Karpas-422 (cell line): Measurements from ENCODE around the gene SORBS1. TPM values are rescaled to one million over a fixed set of nuclear protein-coding genes. Genes with fewer than 3 reads are reported as not detected.
"Not testable (repeated sequence)": the region's sequence is repeated elsewhere in the genome, so short reads cannot be mapped to it uniquely, and the experiment has no call there.

Source experiments
- DNase-seq: peaks from one replicate; pipeline ENCODE4 v3.0.0-alpha.2; 2015
- H2AFZ ChIP-seq: fragments of 200-600 bp; sonication (generic); 2 replicates; pipeline ENCODE4 v1.6.1; 2014; ENCODE audit warnings: antibody characterized with exemption, low read length, mixed read lengths
- H3K27ac ChIP-seq: fragments of 200-600 bp; sonication (generic); 2 replicates; pipeline ENCODE4 v1.5.1; 2014; ENCODE audit warnings: mild to moderate bottlenecking, low read length, moderate library complexity
- H3K27me3 ChIP-seq: fragments of 200-600 bp; sonication (generic); 2 replicates; pipeline ENCODE4 v1.6.1; 2014; ENCODE audit warnings: low read length, mixed read lengths
- H3K36me3 ChIP-seq: fragments of 200-600 bp; sonication (generic); 2 replicates; pipeline ENCODE4 v1.6.1; 2014; ENCODE audit warnings: low read length, mixed read lengths; ENCODE audit not compliant: insufficient read depth
- H3K4me1 ChIP-seq: fragments of 200-600 bp; sonication (generic); 2 replicates; pipeline ENCODE4 v1.6.1; 2014; ENCODE audit warnings: mild to moderate bottlenecking, low read length, mixed read lengths
- H3K4me2 ChIP-seq: fragments of 200-600 bp; sonication (generic); 2 replicates; pipeline ENCODE4 v1.6.1; 2014; ENCODE audit warnings: low read length, low read depth, mild to moderate bottlenecking; ENCODE audit not compliant: poor library complexity, severe bottlenecking
- H3K4me3 ChIP-seq: fragments of 200-600 bp; sonication (generic); 2 replicates; pipeline ENCODE4 v1.5.1; 2014; ENCODE audit warnings: mild to moderate bottlenecking, antibody characterized with exemption, low read length, mixed read lengths
- H3K79me2 ChIP-seq: fragments of 200-600 bp; sonication (generic); 2 replicates; pipeline ENCODE4 v1.6.1; 2014; ENCODE audit warnings: mild to moderate bottlenecking, low read length, mixed read lengths
- H3K9ac ChIP-seq: fragments of 200-600 bp; sonication (generic); 2 replicates; pipeline ENCODE4 v1.6.0; 2014; ENCODE audit warnings: low read length
- H3K9me2 ChIP-seq: fragments of 200-600 bp; sonication (generic), shearing (Covaris generic); replicated peaks from 2 replicates; pipeline ENCODE4 v1.6.0; 2014; ENCODE audit warnings: mild to moderate bottlenecking, low read length, moderate library complexity; ENCODE audit not compliant: insufficient read depth
- H3K9me3 ChIP-seq: fragments of 300-700, 200-600 bp; sonication (generic); 2 replicates; pipeline ENCODE4 v1.6.1; 2014; ENCODE audit warnings: low read length, mixed read lengths
- H4K20me1 ChIP-seq: fragments of 200-600 bp; sonication (generic); 2 replicates; pipeline ENCODE4 v1.6.1; 2014; ENCODE audit warnings: mild to moderate bottlenecking, antibody characterized with exemption, low read length, low read depth; ENCODE audit not compliant: insufficient read depth
- total RNA-seq: library from RNA; depleted of rRNA; stranded (reverse); fragments of >200 nt; shearing (Covaris generic); gene quantifications from 2 replicates; pipeline ENCODE4 v1.2.3, GENCODE V29; 2014; ENCODE audit warnings: low replicate concordance

The SORBS1 gene
- total RNA-seq, 1 experiment from 2014 or later, result 0.15 TPM

GRCh38 chr10:95350219-95350829 is 210.8 kb downstream of the SORBS1 start:
- Histone ChIP-seq H3K4me2 (no peak overlapping the region), H3K27ac (no peak overlapping the region), H3K9me2 (no peaks in the 10 kb centered on the region), H3K4me1 (no peaks in the 10 kb centered on the region), H3K36me3 (no peaks in the 10 kb centered on the region), H3K9me3 (no peaks in the 10 kb centered on the region), H4K20me1 (no peaks in the 10 kb centered on the region), H3K9ac (no peak overlapping the region), H2AFZ (no peak overlapping the region), H3K27me3 (no peaks in the 10 kb centered on the region), H3K79me2 (no peaks in the 10 kb centered on the region), H3K4me3 (no peak overlapping the region)
- no peak for DNase-seq

- H3K79me2 ChIP-seq, result not testable (repeated sequence)
Observed at GRCh38 chr10:95347402-95347766, 213.8 kb downstream of the SORBS1 start.

DNA sequence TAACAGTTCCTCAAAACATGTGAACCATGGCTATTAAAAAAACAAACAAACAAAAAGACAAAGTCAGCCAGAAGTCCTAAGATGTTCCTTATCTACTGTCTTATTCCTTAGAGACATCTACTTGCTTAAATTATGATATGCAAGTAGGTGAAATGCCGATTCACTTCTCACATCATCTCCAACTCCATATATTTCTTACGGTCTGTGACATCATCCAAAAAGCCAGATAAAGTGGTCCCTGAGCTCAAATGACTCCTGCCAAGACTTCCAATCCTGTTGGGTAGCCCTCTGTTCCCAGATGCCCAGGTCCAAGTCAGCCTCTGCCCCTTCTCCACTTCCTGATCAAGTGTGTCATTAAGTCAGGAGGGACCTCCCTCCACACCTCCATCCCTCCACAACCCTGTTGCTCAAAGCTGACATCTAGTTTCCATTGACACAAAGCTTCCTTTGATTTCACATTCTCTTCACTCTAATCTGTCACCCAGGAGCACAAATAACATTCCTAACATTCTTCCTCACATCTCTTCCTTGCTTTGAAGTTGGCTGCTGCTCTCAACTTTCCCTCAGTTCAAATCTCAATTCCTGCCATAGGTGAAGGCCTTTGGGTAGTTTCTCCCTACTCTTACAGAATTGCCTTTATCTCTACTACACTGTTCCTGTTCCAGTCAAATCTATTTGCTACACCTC is 214.3 kb downstream of the SORBS1 start:
- no peak overlapping the region for H2AFZ ChIP-seq
- no peak overlapping the region for H3K27ac ChIP-seq
- no peaks in the 10 kb centered on the region for H4K20me1 ChIP-seq
- H3K9ac ChIP-seq, result no peak overlapping the region
- no peak overlapping the region for H3K4me2 ChIP-seq
- no peak overlapping the region for H3K4me3 ChIP-seq
- no peaks in the 10 kb centered on the region for H3K27me3 ChIP-seq
- H3K4me1 ChIP-seq, result no peaks in the 10 kb centered on the region
- no peaks in the 10 kb centered on the region for H3K9me2 ChIP-seq
- no peaks in the 10 kb centered on the region for H3K9me3 ChIP-seq
- DNase-seq, result no peak
- H3K36me3 ChIP-seq, result no peaks in the 10 kb centered on the region
- no peaks in the 10 kb centered on the region for H3K79me2 ChIP-seq

More at GRCh38 chr10:95347402-95347766, 213.8 kb downstream of the SORBS1 start:
- not testable (repeated sequence) for H3K9me3 ChIP-seq, H3K4me1 ChIP-seq, H3K9me2 ChIP-seq, H3K4me2 ChIP-seq, H2AFZ ChIP-seq, DNase-seq, H3K36me3 ChIP-seq, H3K27ac ChIP-seq, H3K27me3 ChIP-seq, H3K9ac ChIP-seq, H3K4me3 ChIP-seq, H4K20me1 ChIP-seq

DNA sequence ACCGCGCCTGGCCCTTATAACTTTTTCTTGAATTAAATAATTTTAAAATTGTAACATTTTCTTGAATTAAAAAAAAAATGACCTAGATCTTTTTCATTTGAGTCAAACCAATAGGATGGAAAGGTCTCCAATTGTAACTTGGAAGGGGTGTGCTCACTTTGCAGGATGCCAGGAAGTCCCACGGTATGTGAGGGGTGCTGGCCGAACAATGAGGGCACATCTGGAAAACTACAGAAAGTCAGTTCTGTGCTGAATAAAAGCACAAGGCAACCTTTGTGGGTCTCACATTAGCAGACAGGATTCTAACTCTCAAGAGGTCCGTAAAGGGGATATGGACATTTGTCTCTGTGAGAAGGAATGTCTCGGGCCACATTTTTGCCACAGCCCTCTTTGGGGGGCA is 217.6 kb downstream of the SORBS1 start:
- Histone ChIP-seq H3K4me2 (no peak overlapping the region), H3K27ac (no peak overlapping the region), H3K9me2 (no peaks in the 10 kb centered on the region), H3K27me3 (no peaks in the 10 kb centered on the region), H3K9me3 (no peaks in the 10 kb centered on the region), H3K4me3 (no peak overlapping the region), H3K36me3 (no peaks in the 10 kb centered on the region), H2AFZ (no peak overlapping the region), H3K79me2 (no peaks in the 10 kb centered on the region), H3K4me1 (no peaks in the 10 kb centered on the region), H4K20me1 (no peaks in the 10 kb centered on the region), H3K9ac (no peak overlapping the region)
- no peak for DNase-seq

GRCh38 chr10:95341716-95342130 is 219.4 kb downstream of the SORBS1 start:
- Histone ChIP-seq H3K4me3 (no peak overlapping the region), H3K9me2 (no peaks in the 10 kb centered on the region), H3K27me3 (no peaks in the 10 kb centered on the region), H2AFZ (no peak overlapping the region), H3K79me2 (no peaks in the 10 kb centered on the region), H3K9ac (no peak overlapping the region), H3K4me2 (no peak overlapping the region), H3K36me3 (no peaks in the 10 kb centered on the region), H3K27ac (no peak overlapping the region), H3K4me1 (no peaks in the 10 kb centered on the region), H4K20me1 (no peaks in the 10 kb centered on the region), H3K9me3 (no peaks in the 10 kb centered on the region)
- no peak for DNase-seq

GRCh38 chr10:95339863-95340262 is 221.3 kb downstream of the SORBS1 start:
- no peaks in the 10 kb centered on the region for H3K9me3 ChIP-seq
- no peaks in the 10 kb centered on the region for H3K36me3 ChIP-seq
- no peak overlapping the region for H3K9ac ChIP-seq
- H3K27ac ChIP-seq, result no peak overlapping the region
- no peak overlapping the region for H2AFZ ChIP-seq
- H3K9me2 ChIP-seq, result no peaks in the 10 kb centered on the region
- no peaks in the 10 kb centered on the region for H3K4me1 ChIP-seq
- no peaks in the 10 kb centered on the region for H3K27me3 ChIP-seq
- no peaks in the 10 kb centered on the region for H4K20me1 ChIP-seq
- no peak overlapping the region for H3K4me3 ChIP-seq
- H3K79me2 ChIP-seq, result no peaks in the 10 kb centered on the region
- DNase-seq, result no peak
- H3K4me2 ChIP-seq, result no peak overlapping the region

- no peak overlapping the region for H3K4me3 ChIP-seq
- H3K27me3 ChIP-seq, result no peaks in the 10 kb centered on the region
- H3K36me3 ChIP-seq, result no peaks in the 10 kb centered on the region
- no peaks in the 10 kb centered on the region for H3K9me3 ChIP-seq
- H3K4me2 ChIP-seq, result no peak overlapping the region
- no peaks in the 10 kb centered on the region for H4K20me1 ChIP-seq
- no peak overlapping the region for H2AFZ ChIP-seq
- DNase-seq, result no peak
- H3K79me2 ChIP-seq, result no peaks in the 10 kb centered on the region
- H3K27ac ChIP-seq, result no peak overlapping the region
- no peaks in the 10 kb centered on the region for H3K4me1 ChIP-seq
- H3K9me2 ChIP-seq, result no peaks in the 10 kb centered on the region
- H3K9ac ChIP-seq, result no peak overlapping the region
Observed at GRCh38 chr10:95337423-95338160, 223.6 kb downstream of the SORBS1 start.

DNA sequence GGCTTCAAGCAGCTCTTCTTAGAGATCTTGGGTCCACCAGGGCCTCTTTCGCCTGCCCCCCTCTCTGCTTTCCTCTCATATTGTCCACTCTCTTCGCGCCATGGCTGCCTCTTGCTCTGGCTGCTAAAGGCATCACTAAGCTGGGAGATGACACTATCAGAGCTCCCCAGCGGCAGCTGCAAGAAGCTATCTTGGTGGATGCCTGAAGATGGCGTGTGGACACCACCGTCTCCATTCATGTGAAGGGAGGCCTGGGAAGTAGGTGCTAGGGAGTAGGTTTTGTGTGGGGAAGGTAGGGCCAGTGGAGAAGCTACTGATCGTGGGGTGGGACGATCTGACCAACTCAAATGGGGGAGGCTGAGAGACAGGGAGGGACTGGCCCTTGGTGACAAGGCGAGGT is 224.5 kb downstream of the SORBS1 start:
- no peaks in the 10 kb centered on the region for H3K27me3 ChIP-seq
- no peaks in the 10 kb centered on the region for H3K9me3 ChIP-seq
- no peaks in the 10 kb centered on the region for H3K79me2 ChIP-seq
- H3K9me2 ChIP-seq, result no peaks in the 10 kb centered on the region
- no peaks in the 10 kb centered on the region for H3K4me1 ChIP-seq
- H3K27ac ChIP-seq, result no peak overlapping the region
- H2AFZ ChIP-seq, result no peak overlapping the region
- no peaks in the 10 kb centered on the region for H3K36me3 ChIP-seq
- H3K9ac ChIP-seq, result no peak overlapping the region
- H4K20me1 ChIP-seq, result no peaks in the 10 kb centered on the region
- no peak overlapping the region for H3K4me2 ChIP-seq
- DNase-seq, result no peak
- H3K4me3 ChIP-seq, result no peak overlapping the region
